HG03280 (cell line): ENCODE measurements around the gene GCLC.
"Not testable (repeated sequence)": the region's sequence is repeated elsewhere in the genome, so short reads cannot be mapped to it uniquely, and the experiment has no call there.

Experiments
- ATAC-seq: cut with Tn5 transposase; IDR thresholded peaks from one replicate; pipeline ENCODE4 v1.9.1; 2021; ENCODE audit warnings: mild to moderate bottlenecking, moderate library complexity; ENCODE audit not compliant: unreplicated experiment

The GCLC gene

GRCh38 chr6:53544470-53545308 lies at the start of gene GCLC:
Gene GCLC, minus strand, starts transcription at chr6:53545101. Its CDS starts 456 bp downstream, at chr6:53544645.
- ATAC-seq = peak; percentile 58

GRCh38 chr6:53594596-53594995 lies 49.7 kb upstream of the GCLC start:
- no peak for ATAC-seq

GRCh38 chr6:53593001-53593488 lies 48.1 kb upstream of the GCLC start:
- ATAC-seq = no peak

- ATAC-seq = no peak
These were observed 47.0 kb upstream of the GCLC start for GRCh38 chr6:53591873-53592272.

- ATAC-seq = no peak
These were observed 44.1 kb upstream of the GCLC start for GRCh38 chr6:53588816-53589509.

- no peak for ATAC-seq
These were observed 42.4 kb upstream of the GCLC start for GRCh38 chr6:53587291-53587690.

- no peak for ATAC-seq
These were observed 40.5 kb upstream of the GCLC start for GRCh38 chr6:53585208-53585900.

- ATAC-seq = no peak
These were observed 39.8 kb upstream of the GCLC start for GRCh38 chr6:53584726-53585125.

GRCh38 chr6:53583451-53583850 lies 38.5 kb upstream of the GCLC start:
- no peak for ATAC-seq

GRCh38 chr6:53582963-53583362 lies 38.1 kb upstream of the GCLC start:
- no peak for ATAC-seq

- ATAC-seq = no peak
These were observed 37.0 kb upstream of the GCLC start for GRCh38 chr6:53581856-53582255.

- ATAC-seq = no peak
These were observed 36.4 kb upstream of the GCLC start for GRCh38 chr6:53581173-53581773.

- ATAC-seq = no peak
These were observed 34.4 kb upstream of the GCLC start for GRCh38 chr6:53579338-53579737.

- ATAC-seq = no peak
These were observed 33.5 kb upstream of the GCLC start for GRCh38 chr6:53578371-53578770.

GRCh38 chr6:53573299-53573698 lies 28.4 kb upstream of the GCLC start:
- ATAC-seq = no peak

- ATAC-seq = not testable (repeated sequence)
These were observed 27.5 kb upstream of the GCLC start for GRCh38 chr6:53572379-53572778.

GRCh38 chr6:53568776-53569616 lies 24.1 kb upstream of the GCLC start:
- ATAC-seq = no peak

GRCh38 chr6:53567701-53568100 lies 22.8 kb upstream of the GCLC start:
- no peak for ATAC-seq

- no peak for ATAC-seq
These were observed 21.9 kb upstream of the GCLC start for GRCh38 chr6:53566755-53567154.

- ATAC-seq = no peak
These were observed 21.0 kb upstream of the GCLC start for GRCh38 chr6:53565886-53566285.
